ENCODE results near the gene CMC2. TPM values are rescaled to one million over a fixed set of nuclear protein-coding genes. Genes with fewer than 3 reads are reported as not detected.

CMC2 gene
- 10 to 100 TPM; 63.7 to 84.1 TPM for total RNA-seq
- 184 TPM for polyA plus RNA-seq (ENCODE audit: insufficient read depth, low read depth, low replicate concordance)
- long read RNA-seq, donor 1, full-length matches to known transcripts = 60 of 75 reads
- long read RNA-seq, donor 1, partial matches to known transcripts = 0 of 75 reads
- long read RNA-seq, donor 1, other reads (novel, unspliced or antisense) = 15 of 75 reads
- long read RNA-seq, donor 2, full-length matches to known transcripts = 25 of 34 reads
- long read RNA-seq, donor 2, partial matches to known transcripts = 0 of 34 reads
- long read RNA-seq, donor 2, other reads (novel, unspliced or antisense) = 9 of 34 reads

DNA sequence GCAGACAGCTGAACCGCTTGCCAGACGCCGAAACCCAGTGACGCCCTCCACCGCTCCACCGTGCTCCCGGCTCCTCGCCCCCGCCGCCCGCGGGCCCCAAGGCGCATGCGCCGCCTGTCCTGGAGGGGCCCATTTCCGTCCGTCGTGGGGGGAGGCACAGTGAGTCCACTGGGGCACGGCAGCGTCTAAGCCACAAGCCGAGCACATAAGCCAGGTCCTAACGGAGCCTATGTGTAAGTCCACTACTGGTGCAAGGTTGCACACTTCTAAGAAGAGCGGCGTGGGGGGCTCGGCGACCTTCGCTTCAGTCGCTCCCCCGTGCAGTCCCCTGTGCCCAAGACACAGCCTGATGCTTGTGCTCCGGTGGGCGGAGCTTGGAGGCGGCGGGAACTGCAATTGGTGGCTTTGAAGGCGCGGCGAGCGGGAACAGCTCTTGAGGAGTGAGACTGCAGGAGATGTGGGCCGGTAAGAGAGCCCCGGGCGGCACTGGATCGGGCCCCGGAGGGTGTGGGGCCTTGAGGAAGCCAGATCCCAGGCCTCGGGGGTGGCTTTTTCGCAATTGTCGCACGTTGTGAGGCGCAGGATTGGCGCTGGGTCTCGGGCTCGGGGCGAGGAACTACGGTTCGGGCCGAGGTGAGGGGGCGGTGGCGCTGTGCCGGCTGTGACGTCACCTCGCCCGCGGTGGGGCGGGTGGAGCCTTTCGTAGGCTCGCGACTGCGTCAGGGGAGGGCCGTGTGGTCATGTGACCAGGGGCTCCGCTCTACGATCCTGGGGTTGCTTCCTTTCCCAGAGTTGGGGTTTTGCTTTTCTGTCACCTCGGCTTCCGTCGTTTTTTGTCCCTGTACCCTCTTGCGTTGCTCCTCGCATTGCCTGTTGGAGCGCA lies at the start of gene CMC2, which contains the start of gene CENPN:
Gene CMC2 (minus strand): TSS at position 73 of the 883 bp plus-strand sequence. CDS start 9,491 bp downstream, outside the sequence.
Gene CENPN (plus strand): TSS at position 402 of the 883 bp plus-strand sequence. CDS start 4,726 bp downstream, outside the sequence.
- H3K27ac ChIP-seq = peak within 1 kb of the TSS; percentile 94 to 99
- intact Hi-C loops (cut with DNase I; ENCODE audit: low total_unique reads) = no loop called here
- no peaks in the 10 kb centered on the region for H3K9me3 ChIP-seq
- H3K4me1 ChIP-seq = peaks cover 15% of the 10 kb centered on the region
- no peaks in the 10 kb centered on the region for H3K27me3 ChIP-seq
- peak; percentile 99 for DNase-seq
- H3K36me3 ChIP-seq (ENCODE audit: low read depth, missing control alignments) = no peaks in the 10 kb centered on the region
- WGBS, 2 donors = 1% methylated on average over 24 to 70 of the region's 75 CpGs
- peak; percentile 54 for TF ChIP-seq POLR2A (IDR thresholded peaks at IDR 0.05)
- TF ChIP-seq, protein P1, sequence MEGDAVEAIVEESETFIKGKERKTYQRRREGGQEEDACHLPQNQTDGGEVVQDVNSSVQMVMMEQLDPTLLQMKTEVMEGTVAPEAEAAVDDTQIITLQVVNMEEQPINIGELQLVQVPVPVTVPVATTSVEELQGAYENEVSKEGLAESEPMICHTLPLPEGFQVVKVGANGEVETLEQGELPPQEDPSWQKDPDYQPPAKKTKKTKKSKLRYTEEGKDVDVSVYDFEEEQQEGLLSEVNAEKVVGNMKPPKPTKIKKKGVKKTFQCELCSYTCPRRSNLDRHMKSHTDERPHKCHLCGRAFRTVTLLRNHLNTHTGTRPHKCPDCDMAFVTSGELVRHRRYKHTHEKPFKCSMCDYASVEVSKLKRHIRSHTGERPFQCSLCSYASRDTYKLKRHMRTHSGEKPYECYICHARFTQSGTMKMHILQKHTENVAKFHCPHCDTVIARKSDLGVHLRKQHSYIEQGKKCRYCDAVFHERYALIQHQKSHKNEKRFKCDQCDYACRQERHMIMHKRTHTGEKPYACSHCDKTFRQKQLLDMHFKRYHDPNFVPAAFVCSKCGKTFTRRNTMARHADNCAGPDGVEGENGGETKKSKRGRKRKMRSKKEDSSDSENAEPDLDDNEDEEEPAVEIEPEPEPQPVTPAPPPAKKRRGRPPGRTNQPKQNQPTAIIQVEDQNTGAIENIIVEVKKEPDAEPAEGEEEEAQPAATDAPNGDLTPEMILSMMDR (IDR thresholded peaks at IDR 0.05) = peak in 2 of 3 experiments; percentile 17 to 50
- peak within 1 kb of the TSS; percentile 96 to 97 for H3K4me3 ChIP-seq

DNA sequence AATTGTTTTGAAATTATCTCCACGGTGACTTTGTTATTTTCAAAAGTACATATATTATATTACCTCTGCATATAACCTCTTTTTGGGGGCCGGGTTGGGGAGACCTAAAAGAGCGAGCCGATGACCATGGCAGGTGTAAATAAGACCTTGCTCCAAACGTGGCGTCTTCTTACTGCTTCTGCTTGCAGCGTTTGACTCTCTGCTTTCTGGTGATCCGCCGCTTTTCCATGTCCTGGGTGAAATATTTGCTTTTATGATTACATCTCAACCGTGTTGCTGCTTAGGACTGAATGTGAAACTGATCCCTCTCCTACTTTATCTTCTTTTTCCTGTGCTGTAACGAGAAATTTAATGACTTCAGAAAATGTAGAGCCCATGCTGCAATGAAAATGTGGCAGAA lies 47.1 kb upstream of the CMC2 start:
- Histone ChIP-seq H3K4me3 (no peak overlapping the region), H3K27me3 (no peaks in the 10 kb centered on the region), H3K9me3 (no peaks in the 10 kb centered on the region), H3K36me3 (ENCODE audit: low read depth, missing control alignments) (no peaks in the 10 kb centered on the region), H3K27ac (no peak overlapping the region), H3K4me1 (no peaks in the 10 kb centered on the region)
- no peak for TF ChIP-seq POLR2A (IDR thresholded peaks at IDR 0.05)
- TF ChIP-seq, protein P1 (IDR thresholded peaks at IDR 0.05) = no peak
- DNase-seq = no peak
- intact Hi-C loops (cut with DNase I; ENCODE audit: low total_unique reads) = no loop called here
- WGBS, 2 donors = 78 to 85% methylated on average over 11 of the region's 11 CpGs

DNA sequence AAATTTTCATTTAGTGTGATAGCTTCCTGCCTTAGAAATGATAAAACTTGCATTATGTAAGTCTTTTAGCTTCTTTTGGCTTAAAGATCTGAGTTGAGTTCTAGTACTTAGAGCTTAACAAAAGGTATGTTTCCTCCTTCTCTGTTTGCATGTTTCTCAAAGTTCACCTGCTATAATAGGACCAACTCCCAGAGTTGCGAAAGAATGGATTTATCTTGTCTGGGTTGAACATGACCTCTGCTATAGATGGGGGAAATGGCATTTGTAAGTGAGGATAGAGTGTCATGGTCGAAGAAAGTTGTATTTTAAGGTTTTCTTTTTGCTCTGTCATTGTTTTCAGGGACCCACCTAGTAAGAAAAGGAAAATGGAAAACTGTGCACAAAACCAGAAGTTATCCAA lies 36.1 kb upstream of the CMC2 start:
- no peak overlapping the region for H3K4me3 ChIP-seq
- TF ChIP-seq POLR2A (IDR thresholded peaks at IDR 0.05) = no peak
- TF ChIP-seq, protein P1 (IDR thresholded peaks at IDR 0.05) = no peak
- no peak overlapping the region for H3K27ac ChIP-seq
- no peak for DNase-seq
- H3K27me3 ChIP-seq = no peaks in the 10 kb centered on the region
- no peaks in the 10 kb centered on the region for H3K4me1 ChIP-seq
- H3K9me3 ChIP-seq = no peaks in the 10 kb centered on the region
- 96 to 97% methylated on average over 2 of the region's 2 CpGs for WGBS, 2 donors
- no peaks in the 10 kb centered on the region for H3K36me3 ChIP-seq (ENCODE audit: low read depth, missing control alignments)
- intact Hi-C loops (cut with DNase I; ENCODE audit: low total_unique reads) = no loop called here

DNA sequence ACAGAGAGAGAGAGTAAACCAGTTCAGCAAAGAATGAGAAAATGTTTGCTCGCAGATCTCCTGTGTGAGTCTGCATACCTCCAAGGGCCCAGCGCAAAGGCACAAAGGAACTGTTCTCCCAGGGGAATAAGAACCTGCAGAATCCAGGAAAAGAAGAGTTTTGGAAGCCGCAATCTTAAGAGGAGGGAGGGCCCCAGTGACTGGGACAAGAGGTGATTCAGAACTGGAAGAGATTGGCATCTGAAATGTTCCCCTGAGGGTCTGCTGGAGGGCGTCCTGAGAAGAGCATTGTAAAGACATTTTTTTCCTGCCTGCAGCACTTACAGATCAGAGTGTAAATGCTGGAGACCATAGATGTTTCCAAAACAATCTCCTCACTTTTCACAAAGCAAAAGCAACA lies 35.0 kb upstream of the CMC2 start:
- no peaks in the 10 kb centered on the region for H3K36me3 ChIP-seq (ENCODE audit: low read depth, missing control alignments)
- H3K4me1 ChIP-seq = peaks cover 9% of the 10 kb centered on the region
- 96% methylated on average over 4 of the region's 4 CpGs for WGBS, 2 donors
- intact Hi-C loops (cut with DNase I; ENCODE audit: low total_unique reads) = no loop called here
- H3K27ac ChIP-seq = no peak overlapping the region
- H3K9me3 ChIP-seq = no peaks in the 10 kb centered on the region
- TF ChIP-seq, protein P1 (IDR thresholded peaks at IDR 0.05) = no peak
- TF ChIP-seq POLR2A (IDR thresholded peaks at IDR 0.05) = no peak
- no peak overlapping the region for H3K4me3 ChIP-seq
- DNase-seq = no peak
- H3K27me3 ChIP-seq = no peaks in the 10 kb centered on the region

All from testis (tissue), 5 donors.